ENCODE measurements around the gene GLUL. TPM values are rescaled to one million over a fixed set of nuclear protein-coding genes. Genes with fewer than 3 reads are reported as not detected.

GLUL gene
- total RNA-seq, 1 donor from 2014 or later: 1,001 TPM

GRCh38 chr1:182410620-182411273, 19.2 kb upstream of the GLUL start:
- Histone ChIP-seq H3K36me3 (no peaks in the 10 kb centered on the region), H3K4me1 (no peaks in the 10 kb centered on the region), H3K27ac (no peak overlapping the region), H3K4me3 (no peak overlapping the region), H3K9me3 (no peaks in the 10 kb centered on the region), H3K27me3 (peaks cover 4% of the 10 kb centered on the region)
- TF ChIP-seq, protein P1, sequence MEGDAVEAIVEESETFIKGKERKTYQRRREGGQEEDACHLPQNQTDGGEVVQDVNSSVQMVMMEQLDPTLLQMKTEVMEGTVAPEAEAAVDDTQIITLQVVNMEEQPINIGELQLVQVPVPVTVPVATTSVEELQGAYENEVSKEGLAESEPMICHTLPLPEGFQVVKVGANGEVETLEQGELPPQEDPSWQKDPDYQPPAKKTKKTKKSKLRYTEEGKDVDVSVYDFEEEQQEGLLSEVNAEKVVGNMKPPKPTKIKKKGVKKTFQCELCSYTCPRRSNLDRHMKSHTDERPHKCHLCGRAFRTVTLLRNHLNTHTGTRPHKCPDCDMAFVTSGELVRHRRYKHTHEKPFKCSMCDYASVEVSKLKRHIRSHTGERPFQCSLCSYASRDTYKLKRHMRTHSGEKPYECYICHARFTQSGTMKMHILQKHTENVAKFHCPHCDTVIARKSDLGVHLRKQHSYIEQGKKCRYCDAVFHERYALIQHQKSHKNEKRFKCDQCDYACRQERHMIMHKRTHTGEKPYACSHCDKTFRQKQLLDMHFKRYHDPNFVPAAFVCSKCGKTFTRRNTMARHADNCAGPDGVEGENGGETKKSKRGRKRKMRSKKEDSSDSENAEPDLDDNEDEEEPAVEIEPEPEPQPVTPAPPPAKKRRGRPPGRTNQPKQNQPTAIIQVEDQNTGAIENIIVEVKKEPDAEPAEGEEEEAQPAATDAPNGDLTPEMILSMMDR (IDR thresholded peaks at IDR 0.05): no peak
- ATAC-seq (peak; percentile 32), DNase-seq (no peak)
- intact Hi-C loops (cut with DNase I): no loop called here

DNA sequence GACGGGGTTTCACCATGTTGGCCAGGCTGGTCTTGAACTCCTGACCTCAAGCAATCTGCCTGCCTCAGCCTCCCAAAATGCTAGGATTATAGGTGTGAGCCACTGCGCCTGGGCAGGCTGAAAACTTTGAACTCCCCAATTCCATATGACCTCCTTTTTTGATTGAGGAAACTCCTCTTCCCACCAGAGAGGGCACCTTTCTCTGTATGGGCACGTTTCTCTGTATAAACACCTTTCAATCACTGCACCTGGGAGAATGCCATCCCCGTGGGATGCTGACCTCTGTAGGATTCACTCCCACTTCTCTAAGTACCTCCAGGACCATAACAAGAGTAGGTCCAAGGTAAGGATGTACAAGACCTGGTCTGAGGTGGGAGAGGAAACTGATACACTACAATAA, 18.5 kb upstream of the GLUL start:
- intact Hi-C loops (cut with DNase I): no loop called here
- Histone ChIP-seq H3K36me3 (no peaks in the 10 kb centered on the region), H3K27ac (no peak overlapping the region), H3K4me3 (no peak overlapping the region), H3K4me1 (no peaks in the 10 kb centered on the region), H3K27me3 (peaks cover 3% of the 10 kb centered on the region), H3K9me3 (no peaks in the 10 kb centered on the region)
- TF ChIP-seq, protein P1 (IDR thresholded peaks at IDR 0.05): no peak
- DNase-seq (no peak), ATAC-seq (no peak)

GRCh38 chr1:182408435-182409075, 17.0 kb upstream of the GLUL start:
- H3K36me3 ChIP-seq: no peaks in the 10 kb centered on the region
- peak; percentile 82 for ATAC-seq
- no peak overlapping the region for H3K27ac ChIP-seq
- H3K27me3 ChIP-seq: no peaks in the 10 kb centered on the region
- TF ChIP-seq, protein P1 (IDR thresholded peaks at IDR 0.05): no peak
- H3K4me3 ChIP-seq: no peak overlapping the region
- H3K9me3 ChIP-seq: no peaks in the 10 kb centered on the region
- no peaks in the 10 kb centered on the region for H3K4me1 ChIP-seq
- DNase-seq: no peak
- intact Hi-C loops (cut with DNase I): no loop called here

- Histone ChIP-seq H3K27me3 (no peaks in the 10 kb centered on the region), H3K4me1 (no peaks in the 10 kb centered on the region), H3K27ac (no peak overlapping the region), H3K4me3 (no peak overlapping the region), H3K36me3 (no peaks in the 10 kb centered on the region), H3K9me3 (no peaks in the 10 kb centered on the region)
- TF ChIP-seq, protein P1 (IDR thresholded peaks at IDR 0.05): no peak
- intact Hi-C loops (cut with DNase I): no loop called here
- DNase-seq (no peak), ATAC-seq (no peak)
Measured at GRCh38 chr1:182407724-182408123, 16.1 kb upstream of the GLUL start.

DNA sequence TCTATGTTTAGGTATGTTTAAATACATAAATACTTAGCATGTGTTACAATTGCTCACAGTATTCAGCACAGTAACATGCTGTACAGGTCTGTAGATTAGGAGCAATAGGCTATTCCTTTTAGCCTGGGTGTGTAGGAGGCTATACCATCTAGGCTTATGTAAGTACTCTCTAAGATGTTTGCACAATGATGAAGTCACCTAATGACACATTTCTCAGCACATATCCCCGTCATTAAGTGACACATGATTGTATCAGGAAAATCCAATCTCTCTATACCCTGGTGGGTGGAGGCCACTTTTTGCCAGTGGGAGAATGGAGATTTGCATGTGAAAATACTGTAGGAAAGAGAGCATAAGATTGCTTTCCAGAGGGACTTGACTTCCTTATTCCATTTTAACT, 14.4 kb upstream of the GLUL start:
- Histone ChIP-seq H3K4me3 (no peak overlapping the region), H3K36me3 (no peaks in the 10 kb centered on the region), H3K27me3 (no peaks in the 10 kb centered on the region), H3K9me3 (no peaks in the 10 kb centered on the region), H3K4me1 (no peaks in the 10 kb centered on the region), H3K27ac (no peak overlapping the region)
- no peak for DNase-seq
- TF ChIP-seq, protein P1 (IDR thresholded peaks at IDR 0.05): no peak
- intact Hi-C loops (cut with DNase I): no loop called here
- peak; percentile 46 for ATAC-seq

Data from upper lobe of right lung (tissue), 1 donor.